HEK293 (cell line): ENCODE results near the gene HEMGN.
A peak's percentile ranks its signal among the peaks of the same experiment; 100 is the strongest.

Source experiments
- CTCF ChIA-PET: fragments of 350-600 bp; formaldehyde crosslinking; extraction: SDS; loops from one replicate; lab custom pipeline; 2021; ENCODE audit warnings: antibody characterized with exemption; lab: Yijun Ruan, JAX
- POLR2A ChIA-PET: fragments of 300-600 bp; formaldehyde crosslinking; extraction: SDS; loops from one replicate; lab custom pipeline; 2020; ENCODE audit warnings: antibody characterized with exemption, inconsistent platforms; lab: Yijun Ruan, JAX
- H3K27ac ChIP-seq: fragments of 200-500 bp; sonication (Bioruptor generic); 2 replicates; pipeline ENCODE4 v1.5.1; 2014; ENCODE audit warnings: low read depth, low read length, control low read depth, inconsistent platforms; ENCODE audit errors: extremely low read depth
- H3K36me3 ChIP-seq, 2 experiments: fragments of 200-500 bp in 1 of 2; sonication (Bioruptor generic) in 1 of 2; 1 replicate in 1 of 2; 2 replicates in 1 of 2; pipeline ENCODE4 v1.5.1; 2014 to 2017; ENCODE audit warnings: inconsistent platforms in 2 of 2, low read length in 2 of 2; ENCODE audit not compliant: control insufficient read depth in 2 of 2, insufficient read depth in 1 of 2
- H3K4me1 ChIP-seq: fragments of 200-500 bp; sonication (Bioruptor generic); 2 replicates; pipeline ENCODE4 v1.5.1; 2014; ENCODE audit warnings: mild to moderate bottlenecking, low read length, inconsistent platforms; ENCODE audit not compliant: control insufficient read depth, insufficient read depth
- H3K4me3 ChIP-seq: 2 replicates; pipeline ENCODE4 v1.5.1; 2011; ENCODE audit warnings: low read depth, mild to moderate bottlenecking, control low read depth, low read length, moderate library complexity
- H3K9me3 ChIP-seq: fragments of 200-500 bp; sonication (Bioruptor generic); 2 replicates; pipeline ENCODE4 v1.5.1; 2014; ENCODE audit warnings: low read depth, low read length, inconsistent platforms; ENCODE audit not compliant: control insufficient read depth, insufficient read depth
- EGR2 ChIP-seq: fragments of 450-650 bp; formaldehyde crosslinking; IDR thresholded peaks from 2 replicates; pipeline ENCODE4 v1.5.1; 2016; ENCODE audit warnings: low read depth, missing biosample characterization, missing genetic modification characterization
- KLF10 ChIP-seq: fragments of 450-650 bp; IDR thresholded peaks from 2 replicates; pipeline ENCODE4 v1.5.1; 2018; ENCODE audit warnings: missing biosample characterization, mild to moderate bottlenecking, missing genetic modification characterization
- MZF1 ChIP-seq: fragments of 450-650 bp; formaldehyde crosslinking; IDR thresholded peaks from 2 replicates; pipeline ENCODE4 v1.5.1; 2017; ENCODE audit warnings: missing biosample characterization, missing genetic modification characterization, borderline replicate concordance
- REPIN1 ChIP-seq: fragments of 450-650 bp; formaldehyde crosslinking; IDR thresholded peaks from 2 replicates; pipeline ENCODE4 v1.5.1; 2017; ENCODE audit warnings: missing biosample characterization, missing genetic modification characterization, low read depth
- TCF7L2 ChIP-seq: IDR thresholded peaks from 2 replicates; pipeline ENCODE4 v1.6.1; 2011; ENCODE audit warnings: low read depth, mild to moderate bottlenecking, inconsistent platforms, low read length, moderate library complexity, borderline replicate concordance
- ZBTB48 ChIP-seq: fragments of 450-650 bp; formaldehyde crosslinking; IDR thresholded peaks from 2 replicates; pipeline ENCODE4 v1.5.1; 2016; ENCODE audit warnings: missing biosample characterization, missing genetic modification characterization
- ZNF175 ChIP-seq: fragments of 450-650 bp; formaldehyde crosslinking; IDR thresholded peaks from 2 replicates; pipeline ENCODE4 v1.5.1; 2016; ENCODE audit warnings: missing biosample characterization, missing genetic modification characterization
- ZNF214 ChIP-seq: fragments of 450-650 bp; formaldehyde crosslinking; IDR thresholded peaks from 2 replicates; pipeline ENCODE4 v1.5.1; 2017; ENCODE audit warnings: missing biosample characterization, mild to moderate bottlenecking, missing genetic modification characterization, borderline replicate concordance
- ZNF266 ChIP-seq: fragments of 450-650 bp; formaldehyde crosslinking; IDR thresholded peaks from 2 replicates; pipeline ENCODE4 v1.5.1; 2016; ENCODE audit warnings: missing biosample characterization, missing genetic modification characterization, low read depth
- ZNF292 ChIP-seq: fragments of 450-650 bp; formaldehyde crosslinking; IDR thresholded peaks from 2 replicates; pipeline ENCODE4 v1.5.1; 2016; ENCODE audit warnings: low read depth, missing biosample characterization, missing genetic modification characterization, borderline replicate concordance
- ZNF354C ChIP-seq: fragments of 450-650 bp; formaldehyde crosslinking; IDR thresholded peaks from 2 replicates; pipeline ENCODE4 v1.5.1; 2016; ENCODE audit warnings: missing biosample characterization, missing genetic modification characterization, low read depth, borderline replicate concordance
- ZNF423 ChIP-seq: fragments of 450-650 bp; formaldehyde crosslinking; IDR thresholded peaks from 2 replicates; pipeline ENCODE4 v1.5.1; 2016; ENCODE audit warnings: missing biosample characterization, missing genetic modification characterization
- ZNF473 ChIP-seq: fragments of 450-650 bp; formaldehyde crosslinking; IDR thresholded peaks from 2 replicates; pipeline ENCODE4 v1.5.1; 2017; ENCODE audit warnings: missing biosample characterization, missing genetic modification characterization
- ZNF629 ChIP-seq: fragments of 450-650 bp; formaldehyde crosslinking; IDR thresholded peaks from 2 replicates; pipeline ENCODE4 v1.5.1; 2017; ENCODE audit warnings: missing biosample characterization, missing genetic modification characterization
- ZNF791 ChIP-seq: fragments of 450-650 bp; formaldehyde crosslinking; IDR thresholded peaks from 2 replicates; pipeline ENCODE4 v1.5.1; 2016; ENCODE audit warnings: missing biosample characterization, missing genetic modification characterization
- TF ChIP-seq, protein P1 (sequence below): fragments of 450-650 bp; formaldehyde crosslinking; IDR thresholded peaks from 2 replicates; pipeline ENCODE4 v1.5.1; 2016; ENCODE audit warnings: missing biosample characterization, missing genetic modification characterization
- TF ChIP-seq, protein P2 (sequence below): fragments of 450-650 bp; formaldehyde crosslinking; IDR thresholded peaks from 2 replicates; pipeline ENCODE4 v1.5.1; 2016; ENCODE audit warnings: missing biosample characterization, missing genetic modification characterization
- TF ChIP-seq, protein P3 (sequence below): fragments of 450-650 bp; IDR thresholded peaks from 2 replicates; pipeline ENCODE4 v1.5.1; 2018; ENCODE audit warnings: missing biosample characterization, mild to moderate bottlenecking, missing genetic modification characterization
- TF ChIP-seq, protein P4 (sequence below): fragments of 450-650 bp; IDR thresholded peaks from 2 replicates; pipeline ENCODE4 v1.5.1; 2018; ENCODE audit warnings: missing biosample characterization, missing genetic modification characterization
- TF ChIP-seq, protein P5 (sequence below): sonication (generic); formaldehyde crosslinking; IDR thresholded peaks from 2 replicates; pipeline ENCODE4 v1.8.1; 2022; ENCODE audit warnings: mild to moderate bottlenecking, moderate library complexity, missing genetic modification reagents
- TF ChIP-seq, protein P6 (sequence below): fragments of 450-650 bp; formaldehyde crosslinking; IDR thresholded peaks from 2 replicates; pipeline ENCODE4 v1.5.1; 2016; ENCODE audit warnings: missing biosample characterization, missing genetic modification characterization
- TF ChIP-seq, protein P7 (sequence below): fragments of 450-650 bp; formaldehyde crosslinking; conservative IDR thresholded peaks from 2 replicates; pipeline ENCODE4 v1.5.1; 2016; ENCODE audit warnings: low read depth, missing biosample characterization, missing genetic modification characterization

The HEMGN gene

DNA sequence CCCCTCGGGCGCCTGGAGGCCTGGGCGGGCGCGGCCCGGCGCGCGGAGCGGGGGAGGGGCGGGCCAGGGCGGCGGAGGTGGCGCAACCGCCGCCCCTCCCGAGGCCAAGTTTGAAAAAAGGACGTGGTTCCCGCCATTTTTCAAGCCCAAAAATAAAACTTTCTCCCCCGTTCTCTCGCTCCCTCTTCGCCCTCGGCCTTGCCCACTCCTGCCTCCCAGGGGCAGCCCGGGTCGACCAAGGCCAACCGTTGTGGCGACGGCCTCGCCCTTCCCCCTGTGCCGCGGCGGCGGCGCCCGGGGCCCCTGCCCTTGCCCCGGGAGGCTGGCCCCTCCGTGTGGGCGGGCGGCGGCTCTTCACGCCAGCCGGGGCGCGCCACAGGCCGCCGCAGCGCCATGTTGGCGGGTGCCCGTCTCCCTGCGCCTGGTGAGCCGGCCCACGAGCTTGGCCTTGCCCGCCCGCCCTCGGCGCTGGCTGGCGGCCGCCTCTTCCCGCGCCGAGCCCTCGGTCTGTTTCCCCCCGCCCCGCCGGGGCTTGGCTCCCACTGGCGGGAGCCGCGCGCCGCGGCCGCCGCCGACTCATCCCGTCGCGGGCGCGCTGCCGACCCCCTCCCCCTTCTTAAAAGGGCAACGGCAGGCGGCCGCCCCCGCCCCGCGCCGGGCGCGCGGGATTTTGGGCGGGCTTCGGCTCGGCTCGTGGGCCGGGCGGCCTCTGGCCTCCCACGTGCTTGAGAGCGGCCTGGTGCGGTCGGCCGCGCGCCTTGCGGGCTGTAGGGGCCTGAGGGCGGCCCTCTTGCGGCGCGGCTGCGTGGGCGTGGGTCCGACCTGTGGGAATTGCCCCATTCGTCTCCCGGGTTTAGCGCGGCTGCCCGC is 46.5 kb upstream of the HEMGN start:
- Histone ChIP-seq H3K4me3 (peak overlapping the region; percentile 93), H3K9me3 (no peaks in the 10 kb centered on the region), H3K36me3 (no peaks in the 10 kb centered on the region), H3K4me1 (peaks cover 9% of the 10 kb centered on the region), H3K27ac (peak overlapping the region; percentile 100)
- ChIA-PET POLR2A (interaction anchor here (1.0 to 4.3 kb wide), 3 partner anchors 61 to 280 kb away, joined by 3 to 41 read pairs (median 8); partner anchors contain the start of genes NANS and TRMO), CTCF (interaction anchor here (1.1 kb wide), 1 partner anchor 88 kb away, joined by 3 read pairs; no protein-coding TSS in a partner anchor)
- TF ChIP-seq ZNF473 (no peak), ZNF791 (tag by site-specific recombination) (no peak), EGR2 (0 out of 2 replicates have a peak, but pooled peaks have one; percentile 14), MZF1 (tag by site-specific recombination) (no peak), ZNF266 (tag by site-specific recombination) (no peak), ZBTB48 (no peak), ZNF354C (no peak), TCF7L2 (no peak), KLF10 (tag by site-specific recombination) (no peak), ZNF292 (tag by site-specific recombination) (no peak), ZNF175 (no peak), ZNF423 (tag by site-specific recombination) (no peak), REPIN1 (tag by site-specific recombination) (no peak), ZNF629 (tag by site-specific recombination) (no peak), ZNF214 (tag by site-specific recombination) (no peak)
- TF ChIP-seq, protein P1, sequence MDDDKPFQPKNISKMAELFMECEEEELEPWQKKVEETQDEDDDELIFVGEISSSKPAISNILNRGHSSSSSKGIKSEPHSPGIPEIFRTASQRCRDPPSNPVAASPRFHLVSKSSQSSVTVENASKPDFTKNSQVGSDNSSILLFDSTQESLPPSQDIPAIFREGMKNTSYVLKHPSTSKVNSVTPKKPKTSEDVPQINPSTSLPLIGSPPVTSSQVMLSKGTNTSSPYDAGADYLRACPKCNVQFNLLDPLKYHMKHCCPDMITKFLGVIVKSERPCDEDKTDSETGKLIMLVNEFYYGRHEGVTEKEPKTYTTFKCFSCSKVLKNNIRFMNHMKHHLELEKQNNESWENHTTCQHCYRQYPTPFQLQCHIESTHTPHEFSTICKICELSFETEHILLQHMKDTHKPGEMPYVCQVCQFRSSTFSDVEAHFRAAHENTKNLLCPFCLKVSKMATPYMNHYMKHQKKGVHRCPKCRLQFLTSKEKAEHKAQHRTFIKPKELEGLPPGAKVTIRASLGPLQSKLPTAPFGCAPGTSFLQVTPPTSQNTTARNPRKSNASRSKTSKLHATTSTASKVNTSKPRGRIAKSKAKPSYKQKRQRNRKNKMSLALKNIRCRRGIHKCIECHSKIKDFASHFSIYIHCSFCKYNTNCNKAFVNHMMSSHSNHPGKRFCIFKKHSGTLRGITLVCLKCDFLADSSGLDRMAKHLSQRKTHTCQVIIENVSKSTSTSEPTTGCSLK (tag by site-specific recombination), result no peak
- TF ChIP-seq, protein P2, sequence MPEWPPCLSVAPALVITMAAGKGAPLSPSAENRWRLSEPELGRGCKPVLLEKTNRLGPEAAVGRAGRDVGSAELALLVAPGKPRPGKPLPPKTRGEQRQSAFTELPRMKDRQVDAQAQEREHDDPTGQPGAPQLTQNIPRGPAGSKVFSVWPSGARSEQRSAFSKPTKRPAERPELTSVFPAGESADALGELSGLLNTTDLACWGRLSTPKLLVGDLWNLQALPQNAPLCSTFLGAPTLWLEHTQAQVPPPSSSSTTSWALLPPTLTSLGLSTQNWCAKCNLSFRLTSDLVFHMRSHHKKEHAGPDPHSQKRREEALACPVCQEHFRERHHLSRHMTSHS, result no peak
- TF ChIP-seq, protein P3, sequence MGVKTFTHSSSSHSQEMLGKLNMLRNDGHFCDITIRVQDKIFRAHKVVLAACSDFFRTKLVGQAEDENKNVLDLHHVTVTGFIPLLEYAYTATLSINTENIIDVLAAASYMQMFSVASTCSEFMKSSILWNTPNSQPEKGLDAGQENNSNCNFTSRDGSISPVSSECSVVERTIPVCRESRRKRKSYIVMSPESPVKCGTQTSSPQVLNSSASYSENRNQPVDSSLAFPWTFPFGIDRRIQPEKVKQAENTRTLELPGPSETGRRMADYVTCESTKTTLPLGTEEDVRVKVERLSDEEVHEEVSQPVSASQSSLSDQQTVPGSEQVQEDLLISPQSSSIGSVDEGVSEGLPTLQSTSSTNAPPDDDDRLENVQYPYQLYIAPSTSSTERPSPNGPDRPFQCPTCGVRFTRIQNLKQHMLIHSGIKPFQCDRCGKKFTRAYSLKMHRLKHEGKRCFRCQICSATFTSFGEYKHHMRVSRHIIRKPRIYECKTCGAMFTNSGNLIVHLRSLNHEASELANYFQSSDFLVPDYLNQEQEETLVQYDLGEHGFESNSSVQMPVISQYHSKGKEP (tag by site-specific recombination), result no peak
- TF ChIP-seq, protein P4, sequence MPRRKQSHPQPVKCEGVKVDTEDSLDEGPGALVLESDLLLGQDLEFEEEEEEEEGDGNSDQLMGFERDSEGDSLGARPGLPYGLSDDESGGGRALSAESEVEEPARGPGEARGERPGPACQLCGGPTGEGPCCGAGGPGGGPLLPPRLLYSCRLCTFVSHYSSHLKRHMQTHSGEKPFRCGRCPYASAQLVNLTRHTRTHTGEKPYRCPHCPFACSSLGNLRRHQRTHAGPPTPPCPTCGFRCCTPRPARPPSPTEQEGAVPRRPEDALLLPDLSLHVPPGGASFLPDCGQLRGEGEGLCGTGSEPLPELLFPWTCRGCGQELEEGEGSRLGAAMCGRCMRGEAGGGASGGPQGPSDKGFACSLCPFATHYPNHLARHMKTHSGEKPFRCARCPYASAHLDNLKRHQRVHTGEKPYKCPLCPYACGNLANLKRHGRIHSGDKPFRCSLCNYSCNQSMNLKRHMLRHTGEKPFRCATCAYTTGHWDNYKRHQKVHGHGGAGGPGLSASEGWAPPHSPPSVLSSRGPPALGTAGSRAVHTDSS (tag by site-specific recombination), result no peak
- TF ChIP-seq, protein P5, sequence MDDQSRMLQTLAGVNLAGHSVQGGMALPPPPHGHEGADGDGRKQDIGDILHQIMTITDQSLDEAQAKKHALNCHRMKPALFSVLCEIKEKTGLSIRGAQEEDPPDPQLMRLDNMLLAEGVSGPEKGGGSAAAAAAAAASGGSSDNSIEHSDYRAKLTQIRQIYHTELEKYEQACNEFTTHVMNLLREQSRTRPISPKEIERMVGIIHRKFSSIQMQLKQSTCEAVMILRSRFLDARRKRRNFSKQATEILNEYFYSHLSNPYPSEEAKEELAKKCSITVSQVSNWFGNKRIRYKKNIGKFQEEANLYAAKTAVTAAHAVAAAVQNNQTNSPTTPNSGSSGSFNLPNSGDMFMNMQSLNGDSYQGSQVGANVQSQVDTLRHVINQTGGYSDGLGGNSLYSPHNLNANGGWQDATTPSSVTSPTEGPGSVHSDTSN (CRISPR knock-in tag), result 0 out of 2 replicates have a peak, but pooled peaks have one; percentile 67
- TF ChIP-seq, protein P6, sequence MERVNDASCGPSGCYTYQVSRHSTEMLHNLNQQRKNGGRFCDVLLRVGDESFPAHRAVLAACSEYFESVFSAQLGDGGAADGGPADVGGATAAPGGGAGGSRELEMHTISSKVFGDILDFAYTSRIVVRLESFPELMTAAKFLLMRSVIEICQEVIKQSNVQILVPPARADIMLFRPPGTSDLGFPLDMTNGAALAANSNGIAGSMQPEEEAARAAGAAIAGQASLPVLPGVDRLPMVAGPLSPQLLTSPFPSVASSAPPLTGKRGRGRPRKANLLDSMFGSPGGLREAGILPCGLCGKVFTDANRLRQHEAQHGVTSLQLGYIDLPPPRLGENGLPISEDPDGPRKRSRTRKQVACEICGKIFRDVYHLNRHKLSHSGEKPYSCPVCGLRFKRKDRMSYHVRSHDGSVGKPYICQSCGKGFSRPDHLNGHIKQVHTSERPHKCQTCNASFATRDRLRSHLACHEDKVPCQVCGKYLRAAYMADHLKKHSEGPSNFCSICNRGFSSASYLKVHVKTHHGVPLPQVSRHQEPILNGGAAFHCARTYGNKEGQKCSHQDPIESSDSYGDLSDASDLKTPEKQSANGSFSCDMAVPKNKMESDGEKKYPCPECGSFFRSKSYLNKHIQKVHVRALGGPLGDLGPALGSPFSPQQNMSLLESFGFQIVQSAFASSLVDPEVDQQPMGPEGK (tag by site-specific recombination), result no peak
- TF ChIP-seq, protein P7, sequence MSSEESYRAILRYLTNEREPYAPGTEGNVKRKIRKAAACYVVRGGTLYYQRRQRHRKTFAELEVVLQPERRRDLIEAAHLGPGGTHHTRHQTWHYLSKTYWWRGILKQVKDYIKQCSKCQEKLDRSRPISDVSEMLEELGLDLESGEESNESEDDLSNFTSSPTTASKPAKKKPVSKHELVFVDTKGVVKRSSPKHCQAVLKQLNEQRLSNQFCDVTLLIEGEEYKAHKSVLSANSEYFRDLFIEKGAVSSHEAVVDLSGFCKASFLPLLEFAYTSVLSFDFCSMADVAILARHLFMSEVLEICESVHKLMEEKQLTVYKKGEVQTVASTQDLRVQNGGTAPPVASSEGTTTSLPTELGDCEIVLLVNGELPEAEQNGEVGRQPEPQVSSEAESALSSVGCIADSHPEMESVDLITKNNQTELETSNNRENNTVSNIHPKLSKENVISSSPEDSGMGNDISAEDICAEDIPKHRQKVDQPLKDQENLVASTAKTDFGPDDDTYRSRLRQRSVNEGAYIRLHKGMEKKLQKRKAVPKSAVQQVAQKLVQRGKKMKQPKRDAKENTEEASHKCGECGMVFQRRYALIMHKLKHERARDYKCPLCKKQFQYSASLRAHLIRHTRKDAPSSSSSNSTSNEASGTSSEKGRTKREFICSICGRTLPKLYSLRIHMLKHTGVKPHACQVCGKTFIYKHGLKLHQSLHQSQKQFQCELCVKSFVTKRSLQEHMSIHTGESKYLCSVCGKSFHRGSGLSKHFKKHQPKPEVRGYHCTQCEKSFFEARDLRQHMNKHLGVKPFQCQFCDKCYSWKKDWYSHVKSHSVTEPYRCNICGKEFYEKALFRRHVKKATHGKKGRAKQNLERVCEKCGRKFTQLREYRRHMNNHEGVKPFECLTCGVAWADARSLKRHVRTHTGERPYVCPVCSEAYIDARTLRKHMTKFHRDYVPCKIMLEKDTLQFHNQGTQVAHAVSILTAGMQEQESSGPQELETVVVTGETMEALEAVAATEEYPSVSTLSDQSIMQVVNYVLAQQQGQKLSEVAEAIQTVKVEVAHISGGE (tag by site-specific recombination), result no peak
